HCT116 (cell line): ENCODE results near the gene ANKRD13B. TPM values are rescaled to one million over a fixed set of nuclear protein-coding genes. Genes with fewer than 3 reads are reported as not detected.

Source experiments
- ATAC-seq: fragments of 200-7000 bp; cut with Tn5 transposase; 2 replicates; pipeline ENCODE4 v1.9.1; 2020; ENCODE audit warnings: mild to moderate bottlenecking, moderate library complexity
- BruUV-seq: library from RNA; stranded (reverse); fragments of 400-500 nt; replicated peaks from 2 replicates; lab custom pipeline; 2021; lab: Mats Ljungman, UMichigan
- CTCF ChIA-PET: fragments of 300-600 bp; sonication (Branson Sonifier 250); formaldehyde crosslinking; loops from one replicate; lab custom pipeline; 2021; ENCODE audit warnings: antibody characterized with exemption; lab: Charles Lee
- POLR2A ChIA-PET: fragments of 300-600, 350-600 bp; sonication (Branson Sonifier 250); formaldehyde crosslinking; loops from one replicate; lab custom pipeline; 2021; ENCODE audit warnings: antibody characterized with exemption; lab: Charles Lee
- RAD21 ChIA-PET, 2 experiments: fragments of 300-600 bp; sonication (Branson Sonifier 250); formaldehyde crosslinking; loops; one replicate each; lab custom pipeline; 2023; ENCODE audit warnings: low total read pairs in 2 of 2; ENCODE audit not compliant: uncharacterized antibody in 2 of 2, unreplicated experiment in 2 of 2, low non-redundant PET in 1 of 2; lab: Charles Lee
- DNase-seq: peaks from one replicate; pipeline ENCODE4 v3.0.0-alpha.2; 2010; ENCODE audit warnings: low read depth, low spot score
- H2AFZ ChIP-seq: fragments of 200-600 bp; shearing (Covaris generic), sonication (generic); 2 replicates; pipeline ENCODE4 v1.6.1; 2017; ENCODE audit warnings: low read depth, mixed run types, mixed read lengths, antibody characterized with exemption, low read length; ENCODE audit not compliant: poor library complexity, severe bottlenecking
- H3K27ac ChIP-seq: 2 replicates; pipeline ENCODE4 v1.5.1; 2012; ENCODE audit warnings: low read depth, low read length
- H3K27me3 ChIP-seq: fragments of 200-600 bp; sonication (generic); 2 replicates; pipeline ENCODE4 v1.6.1; 2016; ENCODE audit warnings: mixed run types, low read length, mixed read lengths; ENCODE audit not compliant: insufficient read depth
- H3K36me3 ChIP-seq, 2 experiments: fragments of 200-500 bp in 1 of 2; fragments of 200-600 bp in 1 of 2; sonication (Bioruptor generic) in 1 of 2; sonication (generic) in 1 of 2; 2 replicates each; pipeline versions ENCODE4 v1.5.1 to v1.6.1; 2014 to 2016; ENCODE audit warnings: low read length in 2 of 2, inconsistent platforms in 1 of 2, mixed read lengths in 1 of 2, mixed run types in 1 of 2; ENCODE audit not compliant: insufficient read depth in 2 of 2, control insufficient read depth in 1 of 2
- H3K4me1 ChIP-seq, 2 experiments: fragments of 200-600 bp in 1 of 2; sonication (generic) in 1 of 2; 2 replicates each; pipeline versions ENCODE4 v1.5.1 to v1.6.1; 2012 to 2017; ENCODE audit warnings: low read length in 2 of 2, inconsistent platforms in 1 of 2, mild to moderate bottlenecking in 1 of 2, mixed read lengths in 1 of 2, mixed run types in 1 of 2, moderate library complexity in 1 of 2; ENCODE audit not compliant: insufficient read depth in 2 of 2, control insufficient read depth in 1 of 2
- H3K4me2 ChIP-seq: fragments of 200-600 bp; sonication (generic); 2 replicates; pipeline ENCODE4 v1.6.1; 2017; ENCODE audit warnings: mixed run types, low read length, mixed read lengths
- H3K4me3 ChIP-seq, 2 experiments: fragments of 200-600 bp in 1 of 2; sonication (generic) in 1 of 2; replicated peaks in 1 of 2; 2 replicates each; pipeline ENCODE4 v1.5.1; 2011 to 2016; ENCODE audit warnings: low read length in 2 of 2, control low read depth in 1 of 2, low read depth in 1 of 2, mild to moderate bottlenecking in 1 of 2, mixed read lengths in 1 of 2, mixed run types in 1 of 2
- H3K79me2 ChIP-seq: fragments of 200-600 bp; sonication (generic); 2 replicates; pipeline ENCODE4 v1.6.1; 2017; ENCODE audit warnings: mild to moderate bottlenecking, mixed run types, low read length, moderate library complexity, mixed read lengths; ENCODE audit not compliant: insufficient read depth
- H3K9ac ChIP-seq: fragments of 200-600 bp; sonication (generic); 2 replicates; pipeline ENCODE4 v1.6.1; 2016; ENCODE audit warnings: low read length, mixed read lengths
- H3K9me2 ChIP-seq: fragments of 200-600 bp; sonication (generic), shearing (Covaris generic); 2 replicates; pipeline ENCODE4 v1.6.1; 2017; ENCODE audit warnings: mixed run types, mild to moderate bottlenecking, moderate library complexity; ENCODE audit not compliant: insufficient read depth
- H3K9me3 ChIP-seq, 2 experiments: fragments of 200-500 bp in 1 of 2; fragments of 200-600 bp in 1 of 2; sonication (Bioruptor generic) in 1 of 2; sonication (generic) in 1 of 2; 2 replicates each; pipeline ENCODE4 v1.6.1; 2014 to 2017; ENCODE audit warnings: low read length in 2 of 2, mixed read lengths in 2 of 2, inconsistent platforms in 1 of 2, low read depth in 1 of 2, mild to moderate bottlenecking in 1 of 2, mixed run types in 1 of 2, moderate library complexity in 1 of 2; ENCODE audit not compliant: control insufficient read depth in 1 of 2, insufficient read depth in 1 of 2
- H4K20me1 ChIP-seq: fragments of 200-600 bp; sonication (generic), shearing (Covaris generic); 2 replicates; pipeline ENCODE4 v1.6.1; 2017; ENCODE audit warnings: mixed run types, mild to moderate bottlenecking, moderate library complexity; ENCODE audit not compliant: insufficient read depth
- CBX3 ChIP-seq: IDR thresholded peaks from 2 replicates; pipeline ENCODE4 v1.6.1; 2012; ENCODE audit warnings: low read depth
- CEBPB ChIP-seq: IDR thresholded peaks from 2 replicates; pipeline ENCODE4 v1.6.1; 2012; ENCODE audit warnings: low read depth
- ELF1 ChIP-seq: IDR thresholded peaks from 2 replicates; pipeline ENCODE4 v1.6.1; 2012; ENCODE audit warnings: low read depth, borderline replicate concordance
- EZH2 ChIP-seq: fragments of 200-600 bp; sonication (generic); IDR thresholded peaks from 2 replicates; pipeline ENCODE4 v1.6.1; 2017; ENCODE audit warnings: antibody characterized with exemption, mixed run types
- FOSL1 ChIP-seq: IDR thresholded peaks from 2 replicates; pipeline ENCODE4 v1.6.1; 2012; ENCODE audit warnings: low read depth
- JUND ChIP-seq: IDR thresholded peaks from 2 replicates; pipeline ENCODE4 v1.6.1; 2012
- POLR2A ChIP-seq: IDR thresholded peaks from 2 replicates; pipeline ENCODE4 v1.7.0; 2011; ENCODE audit warnings: borderline replicate concordance; ENCODE audit not compliant: insufficient read depth, insufficient read length; ENCODE audit errors: extremely low read depth
- RAD21 ChIP-seq: IDR thresholded peaks from 2 replicates; pipeline ENCODE4 v1.6.1; 2012; ENCODE audit warnings: low read depth, mild to moderate bottlenecking
- SIN3A ChIP-seq: IDR thresholded peaks from 2 replicates; pipeline ENCODE4 v1.6.1; 2012; ENCODE audit warnings: low read depth
- SP1 ChIP-seq: IDR thresholded peaks from 2 replicates; pipeline ENCODE4 v1.6.1; 2012; ENCODE audit warnings: low read depth
- SRF ChIP-seq: IDR thresholded peaks from 2 replicates; pipeline ENCODE4 v1.6.1; 2012; ENCODE audit warnings: low read depth
- TCF7L2 ChIP-seq: IDR thresholded peaks from 2 replicates; pipeline ENCODE4 v1.7.0; 2011; ENCODE audit warnings: borderline replicate concordance, inconsistent platforms; ENCODE audit not compliant: insufficient read depth, insufficient read length; ENCODE audit errors: extremely low read depth
- YY1 ChIP-seq: IDR thresholded peaks from 2 replicates; pipeline ENCODE4 v1.6.1; 2011; ENCODE audit warnings: low read length, low read depth, moderate library complexity, mild to moderate bottlenecking; ENCODE audit not compliant: insufficient replicate concordance; ENCODE audit errors: extremely low read depth
- ZFX ChIP-seq: fragments of 450-650 bp; IDR thresholded peaks from 2 replicates; pipeline ENCODE4 v1.6.1; 2017
- ZNF274 ChIP-seq: fragments of 200-500 bp; sonication (Bioruptor generic); IDR thresholded peaks from 2 replicates; pipeline ENCODE4 v1.6.1; 2014; ENCODE audit warnings: mild to moderate bottlenecking, low read depth, low read length, inconsistent platforms
- intact Hi-C: fragments of 100-400 bp; cut with micrococcal nuclease; formaldehyde crosslinking; loops from 2 replicates; pipeline ENCODE4 v1.10.0; 2022
- total RNA-seq: library from RNA; stranded (reverse); gene quantifications from one replicate; pipeline ENCODE4 v1.2.1, GENCODE V29; 2021; ENCODE audit not compliant: unreplicated experiment
- TF ChIP-seq, protein P1 (sequence below): IDR thresholded peaks from 2 replicates; pipeline ENCODE4 v1.6.1; 2011; ENCODE audit warnings: mild to moderate bottlenecking, low read length, moderate library complexity; ENCODE audit not compliant: insufficient replicate concordance; ENCODE audit errors: extremely low read depth
- TF ChIP-seq, protein P2 (sequence below): IDR thresholded peaks from 2 replicates; pipeline ENCODE4 v1.6.1; 2012
- TF ChIP-seq, protein P3 (sequence below): IDR thresholded peaks from 2 replicates; pipeline ENCODE4 v1.6.1; 2012; ENCODE audit warnings: low read depth
- TF ChIP-seq, protein P4 (sequence below): IDR thresholded peaks from 2 replicates; pipeline ENCODE4 v1.6.1; 2012

The ANKRD13B gene
- total RNA-seq, 1 experiment from 2014 or later: 27.4 TPM

DNA sequence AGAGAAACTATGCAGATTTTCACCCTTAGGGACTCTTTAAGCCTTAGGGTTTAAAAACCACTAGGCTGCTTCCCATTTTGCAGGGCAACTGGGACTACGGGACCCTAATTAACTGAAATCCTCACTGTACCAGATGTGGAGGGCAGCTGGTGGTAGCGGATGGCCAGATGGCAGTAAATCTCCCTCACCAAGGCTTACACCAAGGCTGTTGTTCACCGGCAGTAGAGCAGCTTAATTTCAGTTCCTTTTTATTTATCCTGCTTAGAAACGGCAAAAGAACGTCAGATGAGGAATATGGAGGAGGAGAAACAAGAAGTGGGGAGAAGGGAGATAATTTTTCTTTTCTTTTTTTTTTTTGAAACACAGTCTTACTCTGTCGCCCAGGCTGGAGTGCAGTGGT, 32.6 kb upstream of the ANKRD13B start:
- Histone ChIP-seq H3K27me3 (no peaks in the 10 kb centered on the region), H3K9me3 (no peaks in the 10 kb centered on the region), H3K9me2 (no peaks in the 10 kb centered on the region), H3K4me2 (no peak overlapping the region), H3K4me3 (no peak overlapping the region), H2AFZ (no peak overlapping the region), H4K20me1 (no peaks in the 10 kb centered on the region), H3K36me3 (peaks cover 3 to 4% of the 10 kb centered on the region in 2 experiments; a peak in 1 of 4 replicates), H3K4me1 (peaks cover 1 to 7% of the 10 kb centered on the region in 2 experiments), H3K9ac (no peak overlapping the region), H3K79me2 (0 out of 2 replicates have a peak, but pooled peaks cover 4% of the 10 kb centered on the region), H3K27ac (no peak overlapping the region)
- CTCF ChIA-PET: no interaction called here
- no TSS peak for BruUV-seq
- POLR2A ChIA-PET: no interaction called here
- TF ChIP-seq, protein P1, sequence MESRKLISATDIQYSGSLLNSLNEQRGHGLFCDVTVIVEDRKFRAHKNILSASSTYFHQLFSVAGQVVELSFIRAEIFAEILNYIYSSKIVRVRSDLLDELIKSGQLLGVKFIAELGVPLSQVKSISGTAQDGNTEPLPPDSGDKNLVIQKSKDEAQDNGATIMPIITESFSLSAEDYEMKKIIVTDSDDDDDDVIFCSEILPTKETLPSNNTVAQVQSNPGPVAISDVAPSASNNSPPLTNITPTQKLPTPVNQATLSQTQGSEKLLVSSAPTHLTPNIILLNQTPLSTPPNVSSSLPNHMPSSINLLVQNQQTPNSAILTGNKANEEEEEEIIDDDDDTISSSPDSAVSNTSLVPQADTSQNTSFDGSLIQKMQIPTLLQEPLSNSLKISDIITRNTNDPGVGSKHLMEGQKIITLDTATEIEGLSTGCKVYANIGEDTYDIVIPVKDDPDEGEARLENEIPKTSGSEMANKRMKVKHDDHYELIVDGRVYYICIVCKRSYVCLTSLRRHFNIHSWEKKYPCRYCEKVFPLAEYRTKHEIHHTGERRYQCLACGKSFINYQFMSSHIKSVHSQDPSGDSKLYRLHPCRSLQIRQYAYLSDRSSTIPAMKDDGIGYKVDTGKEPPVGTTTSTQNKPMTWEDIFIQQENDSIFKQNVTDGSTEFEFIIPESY: no peak
- TF ChIP-seq, protein P2, sequence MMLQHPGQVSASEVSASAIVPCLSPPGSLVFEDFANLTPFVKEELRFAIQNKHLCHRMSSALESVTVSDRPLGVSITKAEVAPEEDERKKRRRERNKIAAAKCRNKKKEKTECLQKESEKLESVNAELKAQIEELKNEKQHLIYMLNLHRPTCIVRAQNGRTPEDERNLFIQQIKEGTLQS: no peak
- TF ChIP-seq CBX3 (no peak), JUND (no peak), FOSL1 (no peak), POLR2A (no peak), TCF7L2 (no peak), SRF (no peak), YY1 (no peak), SP1 (no peak), ELF1 (no peak), ZNF274 (no peak), RAD21 (no peak), ZFX (no peak), SIN3A (no peak), EZH2 (no peak), CEBPB (no peak)
- TF ChIP-seq, protein P3, sequence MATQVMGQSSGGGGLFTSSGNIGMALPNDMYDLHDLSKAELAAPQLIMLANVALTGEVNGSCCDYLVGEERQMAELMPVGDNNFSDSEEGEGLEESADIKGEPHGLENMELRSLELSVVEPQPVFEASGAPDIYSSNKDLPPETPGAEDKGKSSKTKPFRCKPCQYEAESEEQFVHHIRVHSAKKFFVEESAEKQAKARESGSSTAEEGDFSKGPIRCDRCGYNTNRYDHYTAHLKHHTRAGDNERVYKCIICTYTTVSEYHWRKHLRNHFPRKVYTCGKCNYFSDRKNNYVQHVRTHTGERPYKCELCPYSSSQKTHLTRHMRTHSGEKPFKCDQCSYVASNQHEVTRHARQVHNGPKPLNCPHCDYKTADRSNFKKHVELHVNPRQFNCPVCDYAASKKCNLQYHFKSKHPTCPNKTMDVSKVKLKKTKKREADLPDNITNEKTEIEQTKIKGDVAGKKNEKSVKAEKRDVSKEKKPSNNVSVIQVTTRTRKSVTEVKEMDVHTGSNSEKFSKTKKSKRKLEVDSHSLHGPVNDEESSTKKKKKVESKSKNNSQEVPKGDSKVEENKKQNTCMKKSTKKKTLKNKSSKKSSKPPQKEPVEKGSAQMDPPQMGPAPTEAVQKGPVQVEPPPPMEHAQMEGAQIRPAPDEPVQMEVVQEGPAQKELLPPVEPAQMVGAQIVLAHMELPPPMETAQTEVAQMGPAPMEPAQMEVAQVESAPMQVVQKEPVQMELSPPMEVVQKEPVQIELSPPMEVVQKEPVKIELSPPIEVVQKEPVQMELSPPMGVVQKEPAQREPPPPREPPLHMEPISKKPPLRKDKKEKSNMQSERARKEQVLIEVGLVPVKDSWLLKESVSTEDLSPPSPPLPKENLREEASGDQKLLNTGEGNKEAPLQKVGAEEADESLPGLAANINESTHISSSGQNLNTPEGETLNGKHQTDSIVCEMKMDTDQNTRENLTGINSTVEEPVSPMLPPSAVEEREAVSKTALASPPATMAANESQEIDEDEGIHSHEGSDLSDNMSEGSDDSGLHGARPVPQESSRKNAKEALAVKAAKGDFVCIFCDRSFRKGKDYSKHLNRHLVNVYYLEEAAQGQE: no peak
- TF ChIP-seq, protein P4, sequence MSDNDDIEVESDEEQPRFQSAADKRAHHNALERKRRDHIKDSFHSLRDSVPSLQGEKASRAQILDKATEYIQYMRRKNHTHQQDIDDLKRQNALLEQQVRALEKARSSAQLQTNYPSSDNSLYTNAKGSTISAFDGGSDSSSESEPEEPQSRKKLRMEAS: no peak
- RAD21 ChIA-PET: no interaction called here
- no peak for ATAC-seq
- no peak for DNase-seq
- intact Hi-C loops: no loop called here
